AG04450 (cell line): ENCODE results near the gene OPCML. TPM values are rescaled to one million over a fixed set of nuclear protein-coding genes. Genes with fewer than 3 reads are reported as not detected.

Experiments
- CTCF ChIA-PET: fragments of 300-600, 350-600 bp; formaldehyde crosslinking; extraction: SDS; loops from one replicate; lab custom pipeline; 2022; ENCODE audit warnings: antibody characterized with exemption, inconsistent platforms; lab: Charles Lee
- POLR2A ChIA-PET: fragments of 350-600 bp; formaldehyde crosslinking; extraction: SDS; loops from one replicate; lab custom pipeline; 2021; ENCODE audit warnings: antibody characterized with exemption, inconsistent platforms; lab: Yijun Ruan, JAX
- DNase-seq: peaks from one replicate; pipeline ENCODE4 v3.0.0-alpha.2; 2011; ENCODE audit warnings: low read depth, low spot score
- H3K27ac ChIP-seq: one replicate; pipeline ENCODE4 v1.5.1; 2012; ENCODE audit warnings: low read depth, low read length, control low read depth
- H3K27me3 ChIP-seq: one replicate; pipeline ENCODE4 v1.6.0; 2012; ENCODE audit warnings: low read length; ENCODE audit not compliant: control insufficient read depth, insufficient read depth
- H3K4me3 ChIP-seq: 2 replicates; pipeline ENCODE4 v1.5.1; 2011; ENCODE audit warnings: mild to moderate bottlenecking, low read depth, low read length, control low read depth
- H3K9me3 ChIP-seq: 2 replicates; pipeline ENCODE4 v1.5.1; 2012; ENCODE audit warnings: low read length; ENCODE audit not compliant: control insufficient read depth, insufficient read depth
- polyA plus RNA-seq: library from polyadenylated mRNA; depleted of rRNA; stranded (reverse); fragments of >200 nt; gene quantifications from 2 replicates; pipeline ENCODE4 v1.2.3, GENCODE V29; 2011
- TF ChIP-seq, protein P1 (sequence below): IDR thresholded peaks from 2 replicates; pipeline ENCODE4 v1.5.1; 2011; ENCODE audit warnings: low read depth, low read length, control low read depth, inconsistent platforms

The OPCML gene
- polyA plus RNA-seq, 1 experiment: 1.1 TPM

- no peak overlapping the region for H3K4me3 ChIP-seq
- DNase-seq: no peak
- ChIA-PET CTCF (interaction anchor here (0.6 to 1.5 kb wide), 3 partner anchors 16 to 152 kb away, joined by 3 to 6 read pairs (median 4); no protein-coding TSS in a partner anchor), POLR2A (no interaction called here)
- no peaks in the 10 kb centered on the region for H3K27me3 ChIP-seq
- no peaks in the 10 kb centered on the region; the same call in 1 of the 2 replicates for H3K9me3 ChIP-seq
- H3K27ac ChIP-seq: no peak overlapping the region
- TF ChIP-seq, protein P1, sequence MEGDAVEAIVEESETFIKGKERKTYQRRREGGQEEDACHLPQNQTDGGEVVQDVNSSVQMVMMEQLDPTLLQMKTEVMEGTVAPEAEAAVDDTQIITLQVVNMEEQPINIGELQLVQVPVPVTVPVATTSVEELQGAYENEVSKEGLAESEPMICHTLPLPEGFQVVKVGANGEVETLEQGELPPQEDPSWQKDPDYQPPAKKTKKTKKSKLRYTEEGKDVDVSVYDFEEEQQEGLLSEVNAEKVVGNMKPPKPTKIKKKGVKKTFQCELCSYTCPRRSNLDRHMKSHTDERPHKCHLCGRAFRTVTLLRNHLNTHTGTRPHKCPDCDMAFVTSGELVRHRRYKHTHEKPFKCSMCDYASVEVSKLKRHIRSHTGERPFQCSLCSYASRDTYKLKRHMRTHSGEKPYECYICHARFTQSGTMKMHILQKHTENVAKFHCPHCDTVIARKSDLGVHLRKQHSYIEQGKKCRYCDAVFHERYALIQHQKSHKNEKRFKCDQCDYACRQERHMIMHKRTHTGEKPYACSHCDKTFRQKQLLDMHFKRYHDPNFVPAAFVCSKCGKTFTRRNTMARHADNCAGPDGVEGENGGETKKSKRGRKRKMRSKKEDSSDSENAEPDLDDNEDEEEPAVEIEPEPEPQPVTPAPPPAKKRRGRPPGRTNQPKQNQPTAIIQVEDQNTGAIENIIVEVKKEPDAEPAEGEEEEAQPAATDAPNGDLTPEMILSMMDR: no peak
Measured at GRCh38 chr11:132788816-132789325, 743.4 kb downstream of the OPCML start.

- H3K27ac ChIP-seq: no peak overlapping the region
- TF ChIP-seq, protein P1: no peak
- CTCF ChIA-PET: interaction anchor here (1.2 kb wide), 1 partner anchor 155 kb away, joined by 3 read pairs; no protein-coding TSS in a partner anchor
- H3K27me3 ChIP-seq: no peaks in the 10 kb centered on the region
- no peaks in the 10 kb centered on the region for H3K9me3 ChIP-seq
- POLR2A ChIA-PET: no interaction called here
- no peak overlapping the region for H3K4me3 ChIP-seq
- DNase-seq: no peak
Measured at GRCh38 chr11:132785878-132786277, 746.4 kb downstream of the OPCML start.

DNA sequence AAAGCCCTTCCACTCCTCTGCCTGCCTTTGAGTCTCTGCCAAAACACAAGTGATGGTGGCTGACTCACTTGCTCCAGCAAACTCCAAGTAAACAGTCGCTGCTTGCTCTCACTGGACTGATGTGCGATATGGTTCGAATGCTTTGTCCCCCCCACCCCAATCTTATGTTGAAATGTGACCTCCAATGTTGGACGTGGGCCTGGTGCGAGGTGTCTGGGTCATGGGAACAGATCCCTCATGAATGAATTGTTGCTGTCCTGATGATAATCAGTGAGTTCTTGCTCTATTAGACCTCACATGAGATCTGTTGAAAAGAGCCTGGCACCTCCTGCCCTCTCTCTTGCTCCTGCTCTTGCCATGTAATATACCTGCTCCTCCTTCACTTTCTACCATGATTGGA lies 747.9 kb downstream of the OPCML start:
- DNase-seq: no peak
- H3K27ac ChIP-seq: no peak overlapping the region
- ChIA-PET CTCF (no interaction called here), POLR2A (no interaction called here)
- H3K27me3 ChIP-seq: no peaks in the 10 kb centered on the region
- TF ChIP-seq, protein P1: no peak
- H3K4me3 ChIP-seq: no peak overlapping the region
- no peaks in the 10 kb centered on the region for H3K9me3 ChIP-seq

- POLR2A ChIA-PET: no interaction called here
- no peak for DNase-seq
- TF ChIP-seq, protein P1: no peak
- H3K27me3 ChIP-seq: peaks cover 3% of the 10 kb centered on the region
- no peak overlapping the region for H3K27ac ChIP-seq
- H3K4me3 ChIP-seq: no peak overlapping the region
- CTCF ChIA-PET: interaction anchor here (1.8 kb wide), 1 partner anchor 159 kb away, joined by 6 read pairs; no protein-coding TSS in a partner anchor
- H3K9me3 ChIP-seq: no peaks in the 10 kb centered on the region
Measured at GRCh38 chr11:132782102-132782501, 750.2 kb downstream of the OPCML start.

- POLR2A ChIA-PET: no interaction called here
- Histone ChIP-seq H3K4me3 (no peak overlapping the region), H3K27me3 (peaks cover 3% of the 10 kb centered on the region), H3K9me3 (no peaks in the 10 kb centered on the region), H3K27ac (no peak overlapping the region)
- CTCF ChIA-PET: interaction anchor here (1.0 kb wide), 1 partner anchor 161 kb away, joined by 3 read pairs; no protein-coding TSS in a partner anchor
- TF ChIP-seq, protein P1: no peak
- DNase-seq: no peak
Measured at GRCh38 chr11:132780046-132780445, 752.3 kb downstream of the OPCML start.
